Esophagus muscularis mucosa (tissue), 4 donors: ENCODE measurements around the gene IFI6.
"Not testable (repeated sequence)": the region's sequence is repeated elsewhere in the genome, so short reads cannot be mapped to it uniquely, and the experiment has no call there.

Experiments used
- CTCF ChIP-seq, 3 experiments: fragments of 200-600 bp in 2 of 3; fragments of 450-650 bp in 1 of 3; sonication (generic) in 2 of 3; IDR thresholded peaks; one replicate each; pipeline ENCODE4 v1.5.1; 2017 to 2019; ENCODE audit warnings: antibody characterized with exemption in 3 of 3, mild to moderate bottlenecking in 2 of 3, moderate library complexity in 1 of 3
- EP300 ChIP-seq: sonication (generic); formaldehyde crosslinking; IDR thresholded peaks from one replicate; pipeline ENCODE4 v1.6.1; 2017; ENCODE audit warnings: antibody characterized with exemption
- POLR2A ChIP-seq: fragments of 450-650 bp; IDR thresholded peaks from one replicate; pipeline ENCODE4 v1.6.1; 2017; ENCODE audit warnings: antibody characterized with exemption, moderate library complexity, mild to moderate bottlenecking, low read depth
- POLR2AphosphoS5 ChIP-seq, 2 donors: sonication (generic); formaldehyde crosslinking; IDR thresholded peaks; one replicate each; pipeline ENCODE4 v1.6.1; 2017; ENCODE audit warnings: antibody characterized with exemption in 2 of 2

GRCh38 chr1:27696835-27697234 lies 24.8 kb upstream of the IFI6 start:
- TF ChIP-seq POLR2A; CTCF (IDR thresholded peaks at IDR 0.05); POLR2AphosphoS5 (IDR thresholded peaks at IDR 0.05); EP300: not testable (repeated sequence)
